Stimulated activated CD4-positive, alpha-beta T cell treated with anti-CD3 and anti-CD28 coated beads, Interleukin-1b, Interleukin-23, amount 100 ng/mL, for 1 hour (primary cell): Measurements from ENCODE around the gene PEAK1.

Experiments
- DNase-seq, 2 donors: peaks; one replicate each; pipeline ENCODE4 v3.0.0-alpha.2; 2020; ENCODE audit warnings: low read depth in 2 of 2

The PEAK1 gene

GRCh38 chr15:77367631-77368030, 52.3 kb downstream of the PEAK1 start:
- DNase-seq, result no peak

GRCh38 chr15:77361456-77361855, 58.4 kb downstream of the PEAK1 start:
- no peak for DNase-seq

GRCh38 chr15:77358545-77359240, 61.2 kb downstream of the PEAK1 start:
- DNase-seq, result no peak

GRCh38 chr15:77356305-77356704, 63.6 kb downstream of the PEAK1 start:
- DNase-seq, result no peak

GRCh38 chr15:77355321-77355720, 64.6 kb downstream of the PEAK1 start:
- DNase-seq, result no peak

GRCh38 chr15:77354063-77354462, 65.8 kb downstream of the PEAK1 start:
- no peak for DNase-seq

GRCh38 chr15:77352887-77353286, 67.0 kb downstream of the PEAK1 start:
- DNase-seq, result no peak

- no peak for DNase-seq
These were observed 69.1 kb downstream of the PEAK1 start for GRCh38 chr15:77350792-77351191.

GRCh38 chr15:77349666-77350065, 70.2 kb downstream of the PEAK1 start:
- DNase-seq, result no peak

- no peak for DNase-seq
These were observed 71.4 kb downstream of the PEAK1 start for GRCh38 chr15:77348511-77348910.

GRCh38 chr15:77347197-77347596, 72.7 kb downstream of the PEAK1 start:
- DNase-seq, result no peak

- DNase-seq, result no peak
These were observed 73.5 kb downstream of the PEAK1 start for GRCh38 chr15:77346245-77347036.

GRCh38 chr15:77342807-77343206, 77.1 kb downstream of the PEAK1 start:
- DNase-seq, result no peak

- no peak for DNase-seq
These were observed 79.7 kb downstream of the PEAK1 start for GRCh38 chr15:77340245-77340644.

GRCh38 chr15:77336006-77336405, 83.9 kb downstream of the PEAK1 start:
- no peak for DNase-seq

GRCh38 chr15:77335298-77335697, 84.6 kb downstream of the PEAK1 start:
- DNase-seq, result no peak

- DNase-seq, result no peak
These were observed 86.7 kb downstream of the PEAK1 start for GRCh38 chr15:77333166-77333565.

- DNase-seq, result no peak
These were observed 90.7 kb downstream of the PEAK1 start for GRCh38 chr15:77329202-77329601.

GRCh38 chr15:77327844-77328529, 91.9 kb downstream of the PEAK1 start:
- no peak for DNase-seq

GRCh38 chr15:77327168-77327567, 92.7 kb downstream of the PEAK1 start:
- no peak for DNase-seq

- no peak for DNase-seq
These were observed 93.5 kb downstream of the PEAK1 start for GRCh38 chr15:77326366-77326765.

GRCh38 chr15:77312523-77312922, 107.4 kb downstream of the PEAK1 start:
- DNase-seq, result no peak
